ENCODE results near the gene AADAC. TPM values are rescaled to one million over a fixed set of nuclear protein-coding genes. Genes with fewer than 3 reads are reported as not detected.

Gene AADAC
- total RNA-seq = not detected in 2 replicates

GRCh38 chr3:151813799-151814198, at the start of gene AADAC:
Gene AADAC, plus strand, starts transcription at chr3:151814116. Its CDS starts 47 bp downstream, at chr3:151814163.

GRCh38 chr3:151873398-151873797, 59.5 kb downstream of the AADAC start, which contains the start of gene SUCNR1:
Gene SUCNR1, plus strand, starts transcription at chr3:151873643. Its CDS starts 6,250 bp downstream, at chr3:151879893.

Other genes starting within 250 kb of the AADAC start
- gene AADACL2, start 80.2 kb upstream of the AADAC start, total RNA-seq = not detected in 2 replicates
- not detected in 2 replicates for gene SUCNR1, start 59.5 kb downstream of the AADAC start, total RNA-seq

Data from hair follicular keratinocyte (primary cell).